Kidney (tissue), 14 donors: ENCODE results near the gene ADAMTS15. TPM values are rescaled to one million over a fixed set of nuclear protein-coding genes. Genes with fewer than 3 reads are reported as not detected.
"Not testable (repeated sequence)": the region's sequence is repeated elsewhere in the genome, so short reads cannot be mapped to it uniquely, and the experiment has no call there.

Source experiments
- DNase-seq, 5 donors: peaks; one replicate each; pipeline ENCODE4 v3.0.0-alpha.2; 2013 to 2020
- FAIRE-seq: peaks from 2 replicates; lab custom pipeline; 2012; peaks lifted over from hg19 to GRCh38; lab: Jason Lieb, UNC
- H3K27ac ChIP-seq, 2 donors: one replicate each; pipeline ENCODE4 v1.7.0; 2013; ENCODE audit warnings: low read depth in 2 of 2, low read length in 2 of 2, inconsistent platforms in 1 of 2
- H3K27me3 ChIP-seq: one replicate; pipeline ENCODE4 v1.7.1; 2013; ENCODE audit warnings: low read length, inconsistent platforms; ENCODE audit not compliant: control insufficient read depth, insufficient read depth
- H3K36me3 ChIP-seq, 3 donors: one replicate each; pipeline versions ENCODE4 v1.7.0 to v1.7.1; 2013; ENCODE audit warnings: low read length in 3 of 3, control low read depth in 1 of 3, inconsistent platforms in 1 of 3; ENCODE audit not compliant: insufficient read depth in 3 of 3, control insufficient read depth in 2 of 3
- H3K4me1 ChIP-seq, 3 donors: one replicate each; pipeline versions ENCODE4 v1.7.0 to v1.7.1; 2013; ENCODE audit warnings: low read length in 3 of 3, inconsistent platforms in 1 of 3, low read depth in 1 of 3; ENCODE audit not compliant: control insufficient read depth in 2 of 3, insufficient read depth in 2 of 3
- H3K4me3 ChIP-seq, 3 donors: one replicate each; pipeline versions ENCODE4 v1.7.0 to v1.8.1; 2013; ENCODE audit warnings: low read length in 3 of 3, control low read depth in 1 of 3, inconsistent platforms in 1 of 3
- H3K9ac ChIP-seq, 3 donors: one replicate each; pipeline versions ENCODE4 v1.7.0 to v1.7.1; 2013; ENCODE audit warnings: low read length in 3 of 3, control low read depth in 1 of 3, inconsistent platforms in 1 of 3
- H3K9me3 ChIP-seq, 3 donors: one replicate each; pipeline versions ENCODE4 v1.7.0 to v1.7.1; 2013; ENCODE audit warnings: low read length in 3 of 3, control low read depth in 1 of 3, inconsistent platforms in 1 of 3; ENCODE audit not compliant: control insufficient read depth in 2 of 3, insufficient read depth in 1 of 3
- intact Hi-C: fragments of 100-400 bp; cut with DNase I; formaldehyde crosslinking; loops from one replicate; pipeline ENCODE4 v1.11.1; 2022
- polyA plus RNA-seq: library from polyadenylated mRNA; stranded (reverse); fragments of 350-450 nt; fragmentation: Illumina TruSeq; extraction: RNeasy Lipid Tissue Mini Kit (QIAGEN cat#74804); gene quantifications from one replicate; pipeline ENCODE4 v1.2.3, GENCODE V29; 2014; ENCODE audit warnings: low read depth, low replicate concordance; ENCODE audit not compliant: insufficient read depth
- total RNA-seq: library from RNA; stranded (reverse); fragmentation: NEBNext Ultra II Directional; extraction: Animal tissue kit (Norgen Biotek cat#: 25700); gene quantifications from one replicate; pipeline ENCODE4 v1.2.1, GENCODE V29; 2021
- TF ChIP-seq, protein P1 (sequence below): IDR thresholded peaks from 3 replicates; pipeline ENCODE4 v1.5.1; 2012; ENCODE audit warnings: mild to moderate bottlenecking, moderate library complexity, borderline replicate concordance; ENCODE audit not compliant: insufficient read depth; ENCODE audit errors: extremely low read depth
- donor health status: control.
- donor health status: control.
- donor health status: control.
- donor health status: control.
- donor health status: control.
- donor health status: DM: yes; HTN: yes; CAD: no.
- donor health status: Normal renal cell carcinoma (clear cell type).

Gene ADAMTS15
- total and polyA plus RNA-seq, 2 donors from 2014 or later = 3.6 to 6.2 TPM

DNA sequence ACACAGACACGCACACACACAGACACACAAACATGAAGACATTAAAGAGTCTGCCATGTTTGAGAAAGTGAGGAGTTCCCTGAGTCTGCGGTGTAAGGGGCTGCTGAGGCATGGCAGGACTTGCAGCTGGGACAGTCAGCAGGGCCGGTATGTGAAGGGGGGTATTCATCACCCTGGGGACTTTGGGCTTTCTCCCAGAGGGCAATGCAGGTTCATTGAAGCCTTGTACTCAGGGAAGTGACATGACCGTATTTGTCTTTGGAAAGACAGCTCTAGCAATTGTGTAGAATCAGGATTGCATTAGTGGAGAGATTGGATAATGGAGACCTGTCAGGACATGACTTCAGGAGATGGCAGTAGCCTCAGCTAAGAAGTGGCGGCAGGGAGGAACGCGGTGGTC lies 10.6 kb upstream of the ADAMTS15 start:
- Histone ChIP-seq H3K4me1 (peaks cover 0 to 8% (median 0%) of the 10 kb centered on the region in 3 donors), H3K9ac (no peak overlapping the region), H3K27me3 (no peaks in the 10 kb centered on the region), H3K9me3 (no peaks in the 10 kb centered on the region), H3K36me3 (no peaks in the 10 kb centered on the region), H3K4me3 (no peak overlapping the region), H3K27ac (no peak overlapping the region)
- no peak for DNase-seq
- no peak for FAIRE-seq
- TF ChIP-seq, protein P1, sequence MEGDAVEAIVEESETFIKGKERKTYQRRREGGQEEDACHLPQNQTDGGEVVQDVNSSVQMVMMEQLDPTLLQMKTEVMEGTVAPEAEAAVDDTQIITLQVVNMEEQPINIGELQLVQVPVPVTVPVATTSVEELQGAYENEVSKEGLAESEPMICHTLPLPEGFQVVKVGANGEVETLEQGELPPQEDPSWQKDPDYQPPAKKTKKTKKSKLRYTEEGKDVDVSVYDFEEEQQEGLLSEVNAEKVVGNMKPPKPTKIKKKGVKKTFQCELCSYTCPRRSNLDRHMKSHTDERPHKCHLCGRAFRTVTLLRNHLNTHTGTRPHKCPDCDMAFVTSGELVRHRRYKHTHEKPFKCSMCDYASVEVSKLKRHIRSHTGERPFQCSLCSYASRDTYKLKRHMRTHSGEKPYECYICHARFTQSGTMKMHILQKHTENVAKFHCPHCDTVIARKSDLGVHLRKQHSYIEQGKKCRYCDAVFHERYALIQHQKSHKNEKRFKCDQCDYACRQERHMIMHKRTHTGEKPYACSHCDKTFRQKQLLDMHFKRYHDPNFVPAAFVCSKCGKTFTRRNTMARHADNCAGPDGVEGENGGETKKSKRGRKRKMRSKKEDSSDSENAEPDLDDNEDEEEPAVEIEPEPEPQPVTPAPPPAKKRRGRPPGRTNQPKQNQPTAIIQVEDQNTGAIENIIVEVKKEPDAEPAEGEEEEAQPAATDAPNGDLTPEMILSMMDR = no peak
- intact Hi-C loops = loop anchor here (10.0 kb wide), 1 partner anchor 397 kb away; no protein-coding TSS in a partner anchor

DNA sequence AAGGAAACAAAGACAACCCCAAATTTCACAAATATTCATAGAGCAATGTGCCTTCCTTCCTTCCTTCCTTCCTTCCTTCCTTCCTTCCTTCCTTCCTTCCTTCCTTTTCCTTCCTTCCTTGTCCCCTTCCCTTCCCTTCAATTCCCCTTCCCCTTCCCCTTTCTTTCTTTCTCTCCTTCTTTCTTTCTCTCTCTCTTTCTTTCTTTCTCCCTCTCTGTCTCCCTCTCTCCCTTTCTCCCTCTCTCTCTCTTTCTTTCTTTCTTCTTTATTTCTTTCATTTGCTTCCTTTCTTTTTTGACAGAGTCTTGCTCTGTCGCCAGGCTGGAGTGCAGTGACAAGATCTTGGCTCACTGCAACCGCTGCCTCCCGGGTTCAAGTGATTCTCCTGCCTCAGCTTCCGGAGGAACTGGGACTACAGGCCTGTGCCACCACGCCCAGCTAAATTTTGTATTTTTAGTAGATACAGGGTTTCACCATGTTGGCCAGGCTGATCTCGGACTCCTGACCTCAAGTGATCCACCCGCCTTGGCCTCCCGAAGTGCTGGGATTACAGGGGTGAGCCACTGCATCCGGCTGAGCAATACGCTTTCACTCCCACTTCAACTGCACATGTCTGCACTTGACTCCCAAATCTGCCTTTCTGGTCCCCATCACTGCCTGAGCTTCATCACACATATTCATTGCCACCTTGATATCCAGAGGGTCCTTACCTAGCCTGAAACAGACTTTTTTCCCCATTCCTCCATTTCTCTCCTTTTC lies 9.9 kb upstream of the ADAMTS15 start:
- not testable (repeated sequence) for H3K27ac ChIP-seq, H3K9ac ChIP-seq, H3K4me1 ChIP-seq, H3K27me3 ChIP-seq, H3K36me3 ChIP-seq, H3K9me3 ChIP-seq, FAIRE-seq, DNase-seq, H3K4me3 ChIP-seq
- intact Hi-C loops = loop anchor here (10.0 kb wide), 1 partner anchor 396 kb away; no protein-coding TSS in a partner anchor

- DNase-seq (no peak), FAIRE-seq (no peak)
- Histone ChIP-seq H3K27me3 (no peaks in the 10 kb centered on the region), H3K27ac (no peak overlapping the region), H3K36me3 (no peaks in the 10 kb centered on the region), H3K9me3 (no peaks in the 10 kb centered on the region), H3K9ac (no peak overlapping the region), H3K4me3 (no peak overlapping the region), H3K4me1 (peaks cover 0 to 8% (median 0%) of the 10 kb centered on the region in 3 donors)
- intact Hi-C loops = loop anchor here (10.0 kb wide), 1 partner anchor 396 kb away; no protein-coding TSS in a partner anchor
- TF ChIP-seq, protein P1 = no peak
Measured at GRCh38 chr11:130439160-130439519, 9.3 kb upstream of the ADAMTS15 start.

GRCh38 chr11:130439876-130440275 lies 8.6 kb upstream of the ADAMTS15 start:
- no peak for FAIRE-seq
- intact Hi-C loops = loop anchor here (10.0 kb wide), 1 partner anchor 395 kb away; no protein-coding TSS in a partner anchor

More at GRCh38 chr11:130439876-130440275, 8.6 kb upstream of the ADAMTS15 start:
- Histone ChIP-seq H3K9ac (no peak overlapping the region), H3K4me3 (no peak overlapping the region), H3K36me3 (no peaks in the 10 kb centered on the region), H3K27ac (no peak overlapping the region), H3K9me3 (no peaks in the 10 kb centered on the region), H3K4me1 (peaks cover 0 to 8% (median 0%) of the 10 kb centered on the region in 3 donors), H3K27me3 (no peaks in the 10 kb centered on the region)
- no peak for DNase-seq
- TF ChIP-seq, protein P1 = no peak
